Eye (tissue), 1 donor: ENCODE measurements around the gene CTAGE15.
"Not testable (repeated sequence)": the region's sequence is repeated elsewhere in the genome, so short reads cannot be mapped to it uniquely, and the experiment has no call there.

ENCODE experiments used
- DNase-seq: peaks from one replicate; pipeline ENCODE4 v3.0.0-alpha.2; 2015

CTAGE15 gene, protein sequence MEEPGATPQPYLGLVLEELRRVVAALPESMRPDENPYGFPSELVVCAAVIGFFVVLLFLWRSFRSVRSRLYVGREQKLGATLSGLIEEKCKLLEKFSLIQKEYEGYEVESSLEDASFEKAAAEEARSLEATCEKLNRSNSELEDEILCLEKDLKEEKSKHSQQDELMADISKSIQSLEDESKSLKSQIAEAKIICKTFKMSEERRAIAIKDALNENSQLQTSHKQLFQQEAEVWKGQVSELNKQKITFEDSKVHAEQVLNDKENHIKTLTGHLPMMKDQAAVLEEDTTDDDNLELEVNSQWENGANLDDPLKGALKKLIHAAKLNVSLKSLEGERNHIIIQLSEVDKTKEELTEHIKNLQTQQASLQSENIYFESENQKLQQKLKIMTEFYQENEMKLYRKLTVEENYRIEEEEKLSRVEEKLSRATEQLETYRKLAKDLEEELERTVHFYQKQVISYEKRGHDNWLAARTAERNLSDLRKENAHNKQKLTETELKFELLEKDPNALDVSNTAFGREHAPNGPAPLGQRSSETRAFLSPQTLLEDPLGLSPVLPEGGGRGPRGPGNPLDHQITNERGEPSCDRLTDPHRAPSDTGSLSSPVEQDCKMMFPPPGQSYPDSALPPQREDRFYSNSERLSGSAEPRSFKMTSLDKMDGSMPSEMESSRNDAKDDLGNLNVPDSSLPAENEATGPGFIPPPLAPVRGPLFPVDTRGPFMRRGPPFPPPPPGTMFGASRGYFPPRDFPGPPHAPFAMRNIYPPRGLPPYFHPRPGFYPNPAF

DNA sequence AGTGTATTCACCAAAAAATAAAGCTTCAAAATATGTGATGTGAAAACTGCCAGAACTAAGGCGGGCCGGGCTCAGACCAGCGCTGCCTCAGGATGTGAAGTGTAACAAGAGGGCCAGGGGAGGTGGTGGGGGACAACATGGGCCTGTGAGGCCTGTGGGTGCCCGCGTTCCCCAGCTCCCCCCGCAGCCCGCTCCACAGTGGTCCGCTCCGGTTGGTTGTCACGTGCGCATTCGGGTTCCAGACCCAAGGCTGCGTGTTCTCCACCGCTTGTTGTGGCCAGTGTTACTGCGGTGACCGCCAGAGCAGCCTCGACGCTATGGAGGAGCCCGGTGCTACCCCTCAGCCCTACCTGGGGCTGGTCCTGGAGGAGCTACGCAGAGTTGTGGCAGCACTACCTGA, at the start of gene CTAGE15:
CTAGE15 (plus strand) TSS at position 301 of the 400 bp plus-strand sequence; CDS start at position 318, 17 bp downstream.
- DNase-seq = not testable (repeated sequence)

DNA sequence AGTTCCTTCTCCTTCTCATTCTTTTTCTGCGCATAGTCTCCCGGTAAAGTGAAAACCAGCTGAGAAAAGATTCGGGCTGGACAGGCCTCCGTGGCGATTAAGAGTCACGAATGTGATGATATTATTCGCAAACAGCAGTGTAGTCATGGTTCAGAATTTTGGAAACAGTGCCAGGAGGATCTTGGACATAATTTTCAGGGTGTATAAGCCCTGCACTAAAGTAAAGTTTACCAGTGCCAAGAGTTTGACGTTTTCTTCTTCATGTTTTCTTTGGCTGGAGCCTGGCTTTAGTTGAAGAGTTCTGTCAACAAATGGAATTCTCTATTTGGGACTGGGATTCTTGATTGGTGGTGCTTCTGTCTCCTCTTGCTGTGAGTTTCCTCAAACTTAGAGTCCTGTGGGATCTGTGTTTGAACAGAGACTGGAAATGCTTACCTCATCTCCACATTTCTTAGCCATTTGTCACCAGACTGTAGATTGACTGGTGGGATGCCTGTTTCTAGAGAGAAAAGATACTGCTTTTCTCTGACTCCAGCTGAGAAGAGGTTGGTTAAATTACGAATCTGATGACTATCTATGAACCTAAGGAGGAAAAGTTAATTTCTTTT, 49.2 kb upstream of the CTAGE15 start:
- not testable (repeated sequence) for DNase-seq

DNA sequence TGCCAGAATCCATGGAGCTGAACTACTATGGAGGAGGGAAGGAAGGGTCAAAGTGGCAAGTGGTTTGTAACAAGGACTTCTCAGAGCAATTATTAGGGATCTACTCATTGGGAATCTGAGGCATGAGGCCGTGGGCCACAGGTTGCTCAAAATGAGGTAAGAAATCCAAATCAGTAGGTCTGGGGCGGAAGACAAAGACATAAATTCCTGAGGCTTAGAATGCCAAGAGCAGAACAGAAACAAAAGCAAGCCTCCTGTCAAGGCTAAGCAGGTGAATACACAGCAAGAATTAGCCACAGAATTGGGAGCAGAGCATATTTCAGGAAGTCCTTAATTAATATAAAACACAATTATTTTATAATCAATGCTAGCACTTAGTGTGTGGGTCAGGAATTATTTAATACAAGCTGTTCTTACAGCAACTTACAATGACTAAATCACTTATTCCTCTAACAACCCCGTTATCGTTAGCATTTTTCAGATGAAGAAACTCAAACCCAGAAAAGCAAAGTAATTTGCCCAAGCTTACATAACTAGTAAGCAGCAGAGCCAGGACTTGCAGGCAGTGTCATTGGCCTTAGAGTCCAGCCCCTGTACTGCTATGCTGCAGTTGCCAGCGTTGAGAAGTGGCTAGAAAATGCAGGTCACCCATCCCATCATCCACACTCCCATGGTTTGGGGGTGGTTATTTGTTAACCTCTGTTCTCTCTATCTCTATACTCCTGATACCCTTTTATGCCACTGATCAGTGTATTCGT, 40.3 kb upstream of the CTAGE15 start:
- DNase-seq = not testable (repeated sequence)

DNA sequence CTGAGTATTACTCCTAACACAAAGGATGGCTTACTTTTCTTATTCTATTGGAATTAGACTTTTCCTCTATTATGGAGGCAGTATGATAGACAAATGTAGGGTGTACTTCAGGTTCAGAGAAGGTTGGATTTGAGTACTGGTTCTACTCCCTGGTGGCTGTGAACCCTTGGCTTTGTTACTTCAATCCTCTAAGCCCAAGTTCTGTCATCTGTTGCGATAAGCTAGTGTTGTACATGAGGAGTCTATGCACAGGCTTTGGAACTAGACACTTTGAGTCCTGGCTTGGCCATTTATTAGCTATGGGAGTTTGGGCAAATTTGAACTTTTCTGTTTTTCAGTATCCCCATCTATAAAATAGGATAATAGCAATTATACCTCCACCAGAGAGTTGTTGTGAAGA, 39.7 kb upstream of the CTAGE15 start:
- DNase-seq = not testable (repeated sequence)

DNA sequence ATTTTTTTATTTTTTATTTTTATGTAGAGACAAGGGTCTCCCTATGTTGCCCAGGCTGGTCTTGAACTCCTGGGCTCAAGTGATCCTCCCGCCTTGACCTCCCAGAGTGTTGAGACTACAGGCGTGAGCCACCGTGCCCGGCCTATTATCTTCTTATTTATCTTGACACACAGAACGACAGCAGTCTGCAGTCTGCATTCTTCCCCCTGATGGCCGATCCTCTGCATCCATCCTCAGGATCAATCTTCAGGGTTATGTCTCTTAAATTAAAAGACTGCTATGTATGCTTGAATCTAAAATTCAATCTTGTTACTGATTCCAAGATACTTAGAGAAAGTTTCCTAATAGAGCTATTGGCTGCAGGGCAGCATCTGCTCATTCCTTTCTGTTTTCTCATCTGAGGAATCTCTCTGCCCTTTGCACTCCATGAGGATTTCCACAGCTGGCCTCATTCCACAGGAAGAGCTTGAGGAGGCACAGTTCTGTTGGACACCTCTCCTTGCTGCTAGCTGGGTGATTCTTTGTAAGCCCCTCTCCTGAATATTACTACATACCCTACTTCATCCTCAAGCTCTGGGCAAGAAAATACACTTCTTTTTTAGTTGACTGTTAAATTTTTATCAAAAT, 38.3 kb upstream of the CTAGE15 start:
- DNase-seq = not testable (repeated sequence)

DNA sequence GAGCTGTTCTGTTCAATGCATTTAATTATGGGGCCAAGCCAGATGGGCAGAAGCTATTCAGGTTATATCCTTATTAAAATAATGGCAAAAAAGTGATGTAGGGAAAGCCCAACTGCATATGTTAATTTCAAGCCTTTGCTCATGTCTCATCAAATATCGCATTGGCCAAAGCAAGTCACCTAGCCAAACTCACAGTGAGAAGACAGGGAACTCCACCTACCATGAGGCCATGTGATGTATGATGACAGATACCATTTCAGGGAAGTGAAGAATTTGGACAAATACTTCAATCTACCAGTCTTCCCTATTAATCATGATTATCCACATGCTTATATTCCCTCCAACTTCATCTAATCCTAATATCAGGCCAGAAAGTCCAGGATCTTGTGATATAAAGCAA, 35.2 kb upstream of the CTAGE15 start:
- not testable (repeated sequence) for DNase-seq

DNA sequence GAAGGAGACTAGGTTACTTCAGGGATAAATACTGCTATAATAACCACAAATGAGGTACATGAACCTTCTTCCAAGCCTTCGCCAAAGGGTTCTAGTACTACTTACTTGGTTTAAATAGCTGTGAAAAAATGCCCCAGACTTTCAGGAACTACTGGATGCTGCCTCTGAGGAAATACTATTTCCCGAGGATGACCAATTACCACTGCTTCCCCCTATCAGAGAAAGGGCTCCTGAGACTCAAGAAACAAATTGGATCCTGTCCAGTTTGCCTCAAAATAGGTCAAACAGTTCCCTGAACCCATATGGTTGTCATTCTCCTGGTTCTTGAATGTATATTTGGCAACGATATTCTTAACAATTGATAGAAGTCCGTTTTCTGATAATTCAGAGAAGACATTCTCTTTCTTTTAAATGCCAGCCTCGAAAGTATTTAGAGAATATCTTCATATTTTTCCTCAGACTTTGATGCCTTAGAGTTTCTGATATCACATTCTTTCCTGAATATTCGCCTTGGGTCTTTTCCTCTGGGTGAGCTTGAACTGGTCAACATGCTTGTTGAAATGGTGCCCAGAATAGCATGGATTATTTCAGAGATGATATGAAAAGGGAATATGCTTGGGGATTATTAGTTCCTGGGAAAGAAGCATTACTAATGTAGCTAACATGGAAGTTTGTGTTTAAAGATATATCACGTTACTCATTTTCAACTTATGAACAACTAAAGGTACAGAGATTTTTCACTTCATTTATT, 28.1 kb upstream of the CTAGE15 start:
- not testable (repeated sequence) for DNase-seq

DNA sequence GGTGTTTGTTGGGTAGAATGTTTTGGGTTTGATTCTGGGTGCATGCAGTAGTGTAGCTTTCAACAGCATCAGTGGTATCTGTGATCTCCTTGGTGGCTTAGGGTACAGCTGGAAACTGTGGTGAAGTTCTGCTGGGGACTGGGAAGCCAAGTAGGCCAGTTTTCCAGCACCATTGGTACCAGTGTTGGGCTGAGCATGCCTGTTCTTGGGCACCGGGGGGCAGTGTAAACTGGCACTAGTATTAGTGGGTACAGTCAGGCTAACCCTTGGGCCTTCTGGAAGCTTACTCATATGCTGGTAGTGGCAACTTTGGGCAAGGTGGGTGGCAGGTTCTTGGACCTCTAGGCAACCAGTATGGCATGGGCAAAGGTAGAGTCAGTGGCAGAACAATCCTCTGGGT, 15.6 kb upstream of the CTAGE15 start:
- not testable (repeated sequence) for DNase-seq

DNA sequence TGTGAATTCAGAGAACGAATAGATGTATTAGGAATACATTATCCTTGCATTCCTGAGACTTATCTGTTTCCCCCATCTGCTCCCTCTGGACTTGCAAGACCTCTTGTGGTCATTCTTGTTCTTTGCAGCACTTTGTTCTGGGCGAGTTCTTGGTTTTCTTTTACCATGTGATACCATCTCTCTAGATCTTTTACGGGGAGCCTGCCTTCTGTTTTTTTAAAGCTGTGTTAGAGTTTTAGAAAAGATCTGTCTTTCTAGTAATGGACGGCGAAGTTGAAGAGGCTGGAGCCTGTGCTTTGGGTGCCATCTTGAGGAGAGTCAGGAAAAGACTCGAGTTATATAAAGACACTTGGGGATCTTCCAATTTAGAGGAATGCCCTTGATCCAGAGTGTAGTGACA, 8.3 kb upstream of the CTAGE15 start:
- not testable (repeated sequence) for DNase-seq

DNA sequence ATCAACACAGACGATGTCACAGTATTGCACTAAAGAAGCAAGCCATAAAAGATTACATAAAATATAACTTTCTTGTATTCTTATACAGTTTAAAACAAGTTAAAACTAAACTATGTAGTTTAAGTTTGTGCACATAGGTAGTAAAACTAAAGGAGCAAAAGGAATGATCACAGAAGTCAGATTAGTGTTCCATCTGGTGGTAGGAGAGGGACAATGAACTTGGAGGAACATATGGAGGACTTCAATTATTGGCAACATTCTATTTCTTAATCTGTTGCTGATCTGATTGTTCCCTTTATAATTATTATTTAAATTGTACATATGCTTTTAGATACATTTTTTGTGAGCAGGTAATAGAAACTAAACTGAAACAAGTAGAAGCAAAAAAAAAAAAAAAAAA, 5.6 kb upstream of the CTAGE15 start:
- not testable (repeated sequence) for DNase-seq

DNA sequence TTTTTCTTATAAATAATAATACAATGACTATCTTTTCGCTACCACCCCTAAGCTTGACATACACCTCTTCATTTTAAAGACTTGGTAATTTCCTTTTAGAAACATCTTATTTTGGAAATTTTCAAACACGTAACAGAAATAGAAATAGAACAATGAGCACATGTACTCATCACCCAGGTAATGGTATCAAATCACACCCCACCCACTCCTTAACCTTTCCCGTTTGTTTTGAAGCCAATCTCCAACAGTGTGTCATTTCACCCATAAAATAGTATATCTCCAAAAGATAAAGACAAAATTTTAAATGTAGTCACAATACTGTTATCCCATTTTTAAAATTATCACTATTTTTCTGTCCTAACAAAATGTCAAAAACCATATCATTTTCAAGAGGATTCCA, 16.6 kb downstream of the CTAGE15 start:
- DNase-seq = not testable (repeated sequence)

DNA sequence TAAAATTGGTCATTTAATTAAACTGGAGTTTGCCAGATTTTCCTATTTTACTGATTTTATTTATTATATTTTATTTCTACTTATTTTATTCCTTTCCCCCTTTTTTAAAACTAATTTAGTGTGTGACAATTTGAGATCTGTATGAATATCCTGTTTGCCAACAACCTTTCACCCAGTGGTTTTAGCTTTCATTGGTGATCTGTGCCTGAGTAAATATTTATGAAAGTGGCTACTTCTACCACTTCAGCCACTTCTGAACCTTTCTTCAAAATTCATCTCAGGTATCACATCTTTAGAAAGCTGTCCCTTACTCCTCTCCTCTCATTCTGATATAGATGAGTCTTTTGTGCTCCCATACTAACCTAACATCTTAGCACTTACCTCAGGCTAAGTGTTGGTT, 18.3 kb downstream of the CTAGE15 start:
- DNase-seq = not testable (repeated sequence)

DNA sequence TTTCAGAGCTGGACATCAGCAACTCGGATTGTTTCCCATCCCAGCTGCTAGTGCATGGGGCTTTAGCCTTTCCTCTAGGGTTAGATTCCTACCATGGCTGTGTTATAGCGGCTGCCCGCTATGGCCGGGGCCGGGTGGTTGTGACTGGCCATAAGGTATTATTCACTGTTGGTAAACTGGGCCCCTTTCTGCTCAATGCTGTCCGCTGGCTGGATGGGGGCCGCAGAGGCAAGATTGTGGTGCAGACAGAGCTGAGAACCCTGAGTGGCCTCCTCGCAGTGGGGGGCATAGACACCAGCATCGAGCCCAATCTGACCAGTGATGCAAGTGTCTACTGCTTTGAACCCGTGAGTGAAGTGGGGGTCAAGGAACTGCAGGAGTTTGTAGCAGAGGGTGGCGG, 26.5 kb downstream of the CTAGE15 start:
- not testable (repeated sequence) for DNase-seq

DNA sequence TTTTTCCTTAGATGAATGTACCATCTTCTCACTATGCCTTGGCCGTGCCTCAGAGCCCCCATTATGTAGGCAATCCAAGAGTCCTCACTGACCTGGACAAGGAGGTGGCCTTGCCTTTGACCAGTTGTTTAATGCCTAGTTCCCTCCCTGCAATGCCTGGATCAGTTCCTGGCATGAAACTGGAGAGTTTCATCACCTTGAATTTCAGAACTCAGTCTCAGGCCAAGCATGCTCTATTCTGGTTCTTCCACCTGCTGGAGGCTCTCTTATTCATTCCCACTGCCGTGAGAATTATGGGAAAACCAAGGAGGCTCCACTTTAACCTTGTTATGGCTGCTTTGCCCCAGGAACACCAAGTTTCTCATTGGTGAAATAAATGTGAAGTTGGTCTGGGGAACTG, 31.9 kb downstream of the CTAGE15 start:
- not testable (repeated sequence) for DNase-seq

DNA sequence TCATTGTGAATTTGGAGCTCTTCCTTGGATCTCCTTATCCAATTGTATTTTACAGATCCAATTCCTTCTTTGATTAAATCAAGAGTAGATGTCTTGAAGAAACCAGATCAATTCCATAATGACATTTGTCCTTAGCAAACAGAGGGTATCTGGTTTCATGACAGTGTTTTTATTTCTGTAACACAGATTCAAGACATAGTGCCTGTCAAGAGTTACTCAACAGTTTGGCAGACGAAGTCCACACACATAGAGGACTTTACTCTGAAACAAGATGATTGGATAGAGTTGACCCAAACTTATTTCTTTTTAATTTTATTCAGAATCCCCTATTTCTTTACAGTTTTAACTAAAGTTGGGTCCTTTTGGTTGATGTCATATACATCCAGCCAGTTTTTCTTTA, 34.5 kb downstream of the CTAGE15 start:
- DNase-seq = not testable (repeated sequence)

DNA sequence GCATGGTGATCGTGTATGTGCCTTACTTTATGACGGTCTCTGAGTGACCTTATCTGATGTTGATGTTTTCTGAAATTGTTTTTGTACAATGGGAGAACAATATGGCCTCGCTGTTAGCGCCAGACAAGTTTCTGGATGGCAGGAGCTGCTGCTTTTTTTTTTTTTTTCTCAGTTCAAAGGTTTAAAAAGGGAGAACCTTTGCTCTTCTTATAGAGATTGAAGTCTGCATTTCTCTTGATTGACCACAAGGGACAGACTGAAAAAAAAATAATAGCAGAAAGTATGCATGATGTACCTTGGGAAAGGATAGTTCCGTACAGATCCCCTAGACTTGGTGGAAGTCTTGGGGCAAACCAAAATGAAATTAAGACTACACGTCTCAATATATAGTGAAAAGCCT, 43.9 kb downstream of the CTAGE15 start:
- not testable (repeated sequence) for DNase-seq

DNA sequence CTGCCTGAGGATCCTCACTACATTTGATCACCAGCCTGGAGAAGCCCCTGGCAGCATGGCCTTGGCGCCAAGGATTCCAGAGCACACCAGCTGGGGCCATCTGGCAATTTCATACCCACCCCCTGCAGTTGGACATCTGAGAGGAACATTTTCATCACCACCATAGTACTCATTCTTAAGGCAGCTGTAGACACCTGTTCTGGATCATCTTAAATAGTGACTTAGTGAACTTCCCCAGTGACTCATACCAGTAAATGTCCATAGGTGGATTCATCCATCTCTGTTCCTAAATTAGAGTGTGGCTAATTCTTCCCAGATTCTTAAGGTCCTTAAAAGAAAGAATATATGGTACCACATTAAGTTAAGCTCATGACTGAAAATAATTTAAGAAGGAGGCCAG, 45.6 kb downstream of the CTAGE15 start:
- not testable (repeated sequence) for DNase-seq

DNA sequence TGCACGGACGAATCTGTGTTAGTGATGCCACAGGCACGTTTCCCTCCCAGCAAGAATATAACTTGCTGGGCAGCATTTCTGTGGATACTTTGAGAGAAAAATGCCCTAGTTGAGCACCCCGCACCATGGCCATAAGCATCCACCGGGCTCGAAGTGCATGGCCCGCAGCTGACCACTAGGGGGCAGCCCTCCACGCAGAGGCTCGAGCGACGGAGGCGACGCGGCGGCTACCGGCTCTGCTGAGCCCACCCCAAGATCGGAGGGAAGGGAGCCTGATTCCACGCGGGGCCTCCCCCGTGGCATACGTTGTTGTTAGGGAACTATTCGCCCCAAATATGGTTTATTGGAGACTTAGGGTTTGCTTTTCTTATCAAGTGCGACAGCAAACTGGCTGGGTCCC, 48.5 kb downstream of the CTAGE15 start:
- DNase-seq = not testable (repeated sequence)

DNA sequence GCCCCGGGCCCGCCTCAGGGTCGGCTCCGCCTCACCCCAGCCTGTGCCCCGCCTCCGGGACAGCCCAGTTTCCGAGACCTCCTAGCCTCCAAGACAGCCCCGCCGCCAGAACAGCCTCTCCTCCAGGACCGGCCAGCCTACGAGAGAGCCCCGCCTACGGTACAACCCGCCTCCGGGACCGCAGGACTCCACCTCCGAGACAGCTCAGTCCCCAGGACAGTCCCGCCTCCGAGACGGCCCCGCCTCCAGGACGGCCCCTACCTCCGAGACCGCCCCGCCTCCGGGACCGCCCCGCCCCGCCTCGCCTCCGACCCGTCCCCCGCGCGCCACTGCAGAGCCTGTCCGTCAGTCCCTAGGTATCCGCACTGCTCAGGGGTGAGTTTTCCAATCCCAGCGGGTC, 49.0 kb downstream of the CTAGE15 start, which contains the start of gene TCAF2:
TCAF2 (plus strand) TSS at position 329 of the 400 bp plus-strand sequence.
- DNase-seq = not testable (repeated sequence)

DNA sequence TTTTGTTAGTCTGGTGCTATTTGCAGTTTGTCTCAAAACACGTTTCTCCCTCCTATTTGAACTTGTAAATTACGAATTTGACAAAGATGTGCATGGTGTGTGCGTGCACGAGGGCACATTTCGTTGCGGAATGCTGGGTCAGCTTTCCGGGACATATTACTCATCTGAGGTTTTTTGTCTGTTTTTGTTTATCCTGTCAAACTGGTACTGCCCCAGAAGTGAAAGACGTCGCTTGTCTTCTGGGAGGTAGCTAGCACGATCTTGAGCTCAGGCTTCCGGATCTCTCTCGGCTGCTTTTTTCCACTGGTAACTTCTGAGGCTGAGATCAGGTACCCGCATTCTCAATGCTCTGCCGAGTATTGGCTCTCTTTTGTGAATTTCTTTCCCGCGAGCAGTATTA, 49.6 kb downstream of the CTAGE15 start:
- DNase-seq = not testable (repeated sequence)

DNA sequence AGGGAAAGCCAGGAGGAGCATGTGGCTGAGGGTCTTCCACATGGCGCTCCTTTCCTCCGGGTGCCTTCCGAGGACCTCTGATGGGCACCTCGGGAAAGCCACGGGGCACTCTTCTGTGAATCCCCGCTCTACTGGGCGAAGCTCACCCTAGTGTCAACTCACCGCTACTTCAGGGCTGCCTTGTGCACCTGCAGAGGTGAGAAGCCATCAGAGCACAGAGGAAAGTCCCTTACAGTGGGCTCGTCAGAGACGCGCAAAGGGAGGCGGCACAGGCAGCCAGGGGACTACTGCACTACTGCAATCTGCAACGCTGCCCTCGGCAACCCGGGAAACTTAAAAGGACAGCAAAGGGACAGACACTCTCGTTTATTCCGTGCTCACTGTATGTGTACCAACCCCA, 50.5 kb downstream of the CTAGE15 start:
- DNase-seq = not testable (repeated sequence)
